ENCODE data around the gene TDRD12.
A peak's percentile ranks its signal among the peaks of the same experiment; 100 is the strongest.

The TDRD12 gene

GRCh38 chr19:32717496-32717895, 2.1 kb upstream of the TDRD12 start:
- Histone ChIP-seq H3K27me3 (ENCODE audit: insufficient read depth, insufficient read length) (no peaks in the 10 kb centered on the region), H3K9me3 (ENCODE audit: insufficient read depth, low read length) (no peaks in the 10 kb centered on the region), H3K9ac (ENCODE audit: insufficient read length, low read depth) (no peak overlapping the region), H3K36me3 (ENCODE audit: insufficient read depth, insufficient read length, low read length) (peaks cover 14% of the 10 kb centered on the region), H3K4me1 (ENCODE audit: insufficient read depth, insufficient read length) (no peaks in the 10 kb centered on the region), H3K4me3 (ENCODE audit: insufficient read length, low read depth) (no peak overlapping the region)
- TF ChIP-seq ZNF274 (IDR thresholded peaks at IDR 0.05; ENCODE audit: low read depth, low read length) = no peak
- no peak for TF ChIP-seq YY1 (IDR thresholded peaks at IDR 0.05; ENCODE audit: insufficient read depth, insufficient read length)
- no peak for TF ChIP-seq SUZ12 (IDR thresholded peaks at IDR 0.05; ENCODE audit: extremely low read depth, insufficient read depth, insufficient read length)
- DNase-seq (ENCODE audit: low read depth, low spot score) = no peak

- TF ChIP-seq YY1 (IDR thresholded peaks at IDR 0.05; ENCODE audit: insufficient read depth, insufficient read length) = no peak
- no peak for TF ChIP-seq ZNF274 (IDR thresholded peaks at IDR 0.05; ENCODE audit: low read depth, low read length)
- TF ChIP-seq SUZ12 (IDR thresholded peaks at IDR 0.05; ENCODE audit: extremely low read depth, insufficient read depth, insufficient read length) = no peak
- H3K36me3 ChIP-seq (ENCODE audit: insufficient read depth, insufficient read length, low read length) = peaks cover 20% of the 10 kb centered on the region
- H3K9ac ChIP-seq (ENCODE audit: insufficient read length, low read depth) = no peak overlapping the region
- no peaks in the 10 kb centered on the region for H3K27me3 ChIP-seq (ENCODE audit: insufficient read depth, insufficient read length)
- no peak overlapping the region for H3K4me3 ChIP-seq (ENCODE audit: insufficient read length, low read depth)
- H3K9me3 ChIP-seq (ENCODE audit: insufficient read depth, low read length) = no peaks in the 10 kb centered on the region
- DNase-seq (ENCODE audit: low read depth, low spot score) = no peak
- H3K4me1 ChIP-seq (ENCODE audit: insufficient read depth, insufficient read length) = no peaks in the 10 kb centered on the region
Observed at GRCh38 chr19:32718286-32718685, 1.3 kb upstream of the TDRD12 start.

GRCh38 chr19:32720216-32720935, 809 bp downstream of the TDRD12 start:
- H3K4me1 ChIP-seq (ENCODE audit: insufficient read depth, insufficient read length) = no peaks in the 10 kb centered on the region
- H3K9me3 ChIP-seq (ENCODE audit: insufficient read depth, low read length) = no peaks in the 10 kb centered on the region
- H3K36me3 ChIP-seq (ENCODE audit: insufficient read depth, insufficient read length, low read length) = peaks cover 25% of the 10 kb centered on the region
- no peak for TF ChIP-seq YY1 (IDR thresholded peaks at IDR 0.05; ENCODE audit: insufficient read depth, insufficient read length)
- TF ChIP-seq SUZ12 (IDR thresholded peaks at IDR 0.05; ENCODE audit: extremely low read depth, insufficient read depth, insufficient read length) = no peak
- no peak for TF ChIP-seq ZNF274 (IDR thresholded peaks at IDR 0.05; ENCODE audit: low read depth, low read length)
- H3K27me3 ChIP-seq (ENCODE audit: insufficient read depth, insufficient read length) = no peaks in the 10 kb centered on the region
- peak overlapping the region; percentile 28 for H3K4me3 ChIP-seq (ENCODE audit: insufficient read length, low read depth)
- no peak overlapping the region for H3K9ac ChIP-seq (ENCODE audit: insufficient read length, low read depth)
- DNase-seq (ENCODE audit: low read depth, low spot score) = no peak

GRCh38 chr19:32720936-32721250, 1.3 kb downstream of the TDRD12 start:
- Histone ChIP-seq H3K9ac (ENCODE audit: insufficient read length, low read depth) (no peak overlapping the region), H3K27me3 (ENCODE audit: insufficient read depth, insufficient read length) (no peaks in the 10 kb centered on the region), H3K4me3 (ENCODE audit: insufficient read length, low read depth) (peak overlapping the region; percentile 25), H3K9me3 (ENCODE audit: insufficient read depth, low read length) (no peaks in the 10 kb centered on the region), H3K36me3 (ENCODE audit: insufficient read depth, insufficient read length, low read length) (peaks cover 25% of the 10 kb centered on the region), H3K4me1 (ENCODE audit: insufficient read depth, insufficient read length) (no peaks in the 10 kb centered on the region)
- TF ChIP-seq YY1 (IDR thresholded peaks at IDR 0.05; ENCODE audit: insufficient read depth, insufficient read length) = no peak
- no peak for TF ChIP-seq ZNF274 (IDR thresholded peaks at IDR 0.05; ENCODE audit: low read depth, low read length)
- TF ChIP-seq SUZ12 (IDR thresholded peaks at IDR 0.05; ENCODE audit: extremely low read depth, insufficient read depth, insufficient read length) = no peak
- DNase-seq (ENCODE audit: low read depth, low spot score) = no peak

- no peak overlapping the region for H3K9ac ChIP-seq (ENCODE audit: insufficient read length, low read depth)
- peaks cover 68% of the 10 kb centered on the region for H3K36me3 ChIP-seq (ENCODE audit: insufficient read depth, insufficient read length, low read length)
- H3K9me3 ChIP-seq (ENCODE audit: insufficient read depth, low read length) = no peaks in the 10 kb centered on the region
- no peak overlapping the region for H3K4me3 ChIP-seq (ENCODE audit: insufficient read length, low read depth)
- H3K27me3 ChIP-seq (ENCODE audit: insufficient read depth, insufficient read length) = no peaks in the 10 kb centered on the region
- H3K4me1 ChIP-seq (ENCODE audit: insufficient read depth, insufficient read length) = no peaks in the 10 kb centered on the region
- TF ChIP-seq SUZ12 (IDR thresholded peaks at IDR 0.05; ENCODE audit: extremely low read depth, insufficient read depth, insufficient read length) (no peak), YY1 (IDR thresholded peaks at IDR 0.05; ENCODE audit: insufficient read depth, insufficient read length) (no peak), ZNF274 (IDR thresholded peaks at IDR 0.05; ENCODE audit: low read depth, low read length) (no peak)
- no peak for DNase-seq (ENCODE audit: low read depth, low spot score)
Observed at GRCh38 chr19:32735936-32736335, 16.4 kb downstream of the TDRD12 start.

- Histone ChIP-seq H3K9me3 (ENCODE audit: insufficient read depth, low read length) (no peaks in the 10 kb centered on the region), H3K4me1 (ENCODE audit: insufficient read depth, insufficient read length) (no peaks in the 10 kb centered on the region), H3K27me3 (ENCODE audit: insufficient read depth, insufficient read length) (no peaks in the 10 kb centered on the region), H3K4me3 (ENCODE audit: insufficient read length, low read depth) (no peak overlapping the region), H3K36me3 (ENCODE audit: insufficient read depth, insufficient read length, low read length) (peaks cover 52% of the 10 kb centered on the region), H3K9ac (ENCODE audit: insufficient read length, low read depth) (no peak overlapping the region)
- TF ChIP-seq ZNF274 (IDR thresholded peaks at IDR 0.05; ENCODE audit: low read depth, low read length) = no peak
- no peak for TF ChIP-seq YY1 (IDR thresholded peaks at IDR 0.05; ENCODE audit: insufficient read depth, insufficient read length)
- no peak for TF ChIP-seq SUZ12 (IDR thresholded peaks at IDR 0.05; ENCODE audit: extremely low read depth, insufficient read depth, insufficient read length)
- DNase-seq (ENCODE audit: low read depth, low spot score) = no peak
Observed at GRCh38 chr19:32743021-32743420, 23.5 kb downstream of the TDRD12 start.

- Histone ChIP-seq H3K9me3 (ENCODE audit: insufficient read depth, low read length) (no peaks in the 10 kb centered on the region), H3K4me1 (ENCODE audit: insufficient read depth, insufficient read length) (no peaks in the 10 kb centered on the region), H3K9ac (ENCODE audit: insufficient read length, low read depth) (no peak overlapping the region), H3K4me3 (ENCODE audit: insufficient read length, low read depth) (no peak overlapping the region), H3K36me3 (ENCODE audit: insufficient read depth, insufficient read length, low read length) (peaks cover 53% of the 10 kb centered on the region), H3K27me3 (ENCODE audit: insufficient read depth, insufficient read length) (no peaks in the 10 kb centered on the region)
- TF ChIP-seq SUZ12 (IDR thresholded peaks at IDR 0.05; ENCODE audit: extremely low read depth, insufficient read depth, insufficient read length) (no peak), YY1 (IDR thresholded peaks at IDR 0.05; ENCODE audit: insufficient read depth, insufficient read length) (no peak), ZNF274 (IDR thresholded peaks at IDR 0.05; ENCODE audit: low read depth, low read length) (no peak)
- DNase-seq (ENCODE audit: low read depth, low spot score) = no peak
Observed at GRCh38 chr19:32743447-32743846, 23.9 kb downstream of the TDRD12 start.

All from NT2/D1 (cell line).